Measurements from ENCODE around the gene WRAP53.

The WRAP53 gene

GRCh38 chr17:7747635-7748071 is 59.4 kb downstream of the WRAP53 start:
- FAIRE-seq = peak; percentile 53

GRCh38 chr17:7748076-7748775 is 59.9 kb downstream of the WRAP53 start:
- FAIRE-seq = no peak

DNA sequence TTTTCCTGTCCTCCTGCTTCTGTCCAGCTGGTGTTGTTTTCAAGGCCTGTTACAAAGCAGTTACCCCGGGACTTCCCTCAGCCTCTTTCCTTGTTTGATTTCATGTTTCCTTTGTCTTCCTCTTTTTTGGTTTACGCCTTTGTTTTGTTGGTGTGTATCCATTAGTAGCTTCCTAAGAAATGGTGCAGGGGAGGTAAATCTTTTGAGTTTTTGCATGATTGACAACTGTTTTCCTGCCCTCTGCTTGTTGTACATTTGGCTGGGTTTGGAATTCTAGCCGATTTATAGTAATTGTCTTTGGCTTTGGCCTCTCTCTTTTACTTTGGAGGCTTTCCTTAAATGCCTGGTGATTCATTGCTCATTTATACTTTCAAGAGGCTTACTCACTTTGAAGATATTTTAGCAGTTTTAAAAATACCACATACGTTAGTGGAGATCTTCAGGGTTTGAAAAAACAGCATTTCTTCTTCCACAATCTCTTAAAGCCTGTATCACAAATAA is 62.1 kb downstream of the WRAP53 start:
- FAIRE-seq = no peak
